ENCODE data around the gene PMIS2.

The PMIS2 gene

GRCh38 chr19:35556025-35556590, 29.9 kb upstream of the PMIS2 start:
- no peak for DNase-seq (ENCODE audit: low read depth, low spot score)

DNA sequence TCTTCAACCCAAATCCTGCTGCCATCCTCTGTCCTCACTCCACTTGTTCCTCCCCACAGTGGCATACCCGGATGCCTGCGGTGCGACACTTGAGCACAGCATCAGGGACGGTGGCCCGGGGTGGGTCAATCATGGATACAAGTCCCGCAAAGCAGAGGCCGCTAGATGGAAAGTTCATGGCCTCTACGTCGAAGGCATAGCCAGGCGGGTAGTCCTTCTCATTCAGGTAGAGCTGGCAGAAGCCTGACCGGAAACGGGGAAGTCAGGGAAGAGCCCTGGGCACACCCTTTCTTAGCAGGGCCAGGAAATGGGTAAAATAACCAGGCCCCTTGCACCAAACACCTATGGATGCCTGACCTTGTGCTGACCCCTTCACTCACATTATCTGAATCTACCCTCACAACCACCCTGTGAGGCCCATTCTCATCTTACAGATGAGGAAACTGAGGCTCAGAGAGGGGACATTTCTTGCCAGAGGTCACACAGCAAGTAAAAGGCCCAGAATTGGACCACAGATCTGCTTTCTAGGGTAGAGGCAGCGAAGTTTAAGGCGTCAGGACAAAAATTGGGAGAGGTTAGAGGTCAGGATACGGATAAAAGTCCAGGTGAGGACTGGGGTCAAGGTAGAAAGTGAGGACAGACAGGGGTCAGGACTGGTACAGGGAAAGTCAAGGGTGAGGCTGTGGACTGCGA, 29.0 kb upstream of the PMIS2 start:
- DNase-seq (ENCODE audit: low read depth, low spot score): no peak

- DNase-seq (ENCODE audit: low read depth, low spot score): no peak
Measured at GRCh38 chr19:35557539-35558399, 28.2 kb upstream of the PMIS2 start.

DNA sequence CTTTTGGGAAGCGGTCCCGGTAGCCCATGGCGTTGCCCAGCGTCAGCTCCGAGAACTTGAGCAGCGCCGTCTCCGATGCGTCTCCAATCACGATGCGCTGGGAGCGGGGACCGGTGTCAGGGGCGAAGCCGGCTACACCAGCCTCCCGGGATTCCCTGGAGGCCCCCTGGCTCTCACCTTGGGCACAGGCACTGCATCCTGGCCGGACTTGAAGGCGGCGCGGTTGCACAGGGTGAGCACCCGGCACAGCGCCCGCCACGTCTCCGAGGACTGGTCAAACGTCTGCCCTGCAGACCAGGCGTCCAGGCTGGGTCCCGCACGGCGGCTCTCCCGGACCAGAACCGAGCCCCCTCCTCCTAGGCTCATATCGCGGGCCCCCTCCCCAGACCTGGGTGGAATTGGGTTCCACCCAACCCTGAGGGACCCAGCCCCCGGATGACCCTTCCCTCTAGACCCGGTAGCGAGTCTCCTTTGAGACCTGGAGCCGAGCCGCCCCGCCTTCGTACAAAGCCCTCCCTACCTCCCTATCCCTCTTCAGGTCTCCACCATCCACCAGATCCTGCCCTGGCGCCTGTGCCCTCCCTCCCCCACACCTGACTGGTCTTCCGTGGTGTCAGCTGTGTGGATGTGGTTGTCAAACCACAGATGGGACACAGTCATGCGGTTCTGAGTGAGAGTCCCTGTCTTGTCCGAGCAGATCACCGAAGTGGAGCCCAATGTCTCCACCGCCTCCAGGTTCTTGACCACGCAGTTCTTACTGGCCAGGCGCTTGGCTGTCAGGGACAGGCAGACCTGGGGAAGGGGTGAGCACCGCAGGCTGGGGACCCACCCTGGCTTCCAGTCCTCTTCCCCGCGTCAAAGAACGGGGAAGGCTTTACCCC, 27.3 kb upstream of the PMIS2 start:
- no peak for DNase-seq (ENCODE audit: low read depth, low spot score)

DNA sequence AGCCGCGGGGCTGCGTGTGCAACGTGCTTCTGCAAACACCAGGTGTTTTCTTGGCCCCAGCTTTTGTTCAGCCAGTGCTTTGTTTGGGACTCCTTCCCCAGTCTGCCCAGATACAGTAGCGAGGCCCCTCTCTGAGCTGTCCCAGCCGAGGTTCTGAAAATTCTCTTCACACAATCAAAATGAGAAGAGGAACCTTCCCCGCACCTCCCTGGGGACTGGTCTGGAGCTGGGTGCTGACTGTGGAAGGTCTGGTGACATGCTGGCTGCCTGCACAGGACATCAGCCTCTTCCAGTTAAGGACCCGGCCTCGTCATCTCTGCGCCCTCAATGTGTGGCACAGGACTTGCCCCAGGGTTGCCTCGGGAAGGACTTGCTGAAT, 26.7 kb upstream of the PMIS2 start:
- no peak for DNase-seq (ENCODE audit: low read depth, low spot score)

DNA sequence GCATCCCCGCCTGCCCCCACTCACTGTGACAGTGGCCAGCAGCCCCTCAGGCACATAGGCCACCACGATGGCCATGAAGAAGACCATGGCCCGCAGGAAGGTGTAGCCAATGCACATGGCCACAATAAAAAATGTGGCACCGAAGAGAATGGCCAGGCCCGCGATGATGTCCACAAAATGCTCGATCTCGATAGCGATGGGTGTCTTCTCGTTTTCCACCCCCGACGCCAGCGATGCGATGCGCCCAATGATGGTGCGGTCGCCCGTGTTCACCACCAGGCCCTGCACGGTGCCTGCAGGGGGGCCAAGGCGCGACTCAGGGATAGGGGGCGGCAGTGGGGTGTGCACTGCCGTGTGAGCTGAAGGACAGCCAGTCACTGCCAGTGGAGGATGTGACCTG, 26.2 kb upstream of the PMIS2 start:
- DNase-seq (ENCODE audit: low read depth, low spot score): no peak

GRCh38 chr19:35560271-35560670, 25.7 kb upstream of the PMIS2 start:
- DNase-seq (ENCODE audit: low read depth, low spot score): no peak

GRCh38 chr19:35560677-35561076, 25.3 kb upstream of the PMIS2 start:
- no peak for DNase-seq (ENCODE audit: low read depth, low spot score)

GRCh38 chr19:35561436-35561835, 24.5 kb upstream of the PMIS2 start:
- no peak for DNase-seq (ENCODE audit: low read depth, low spot score)

- DNase-seq (ENCODE audit: low read depth, low spot score): no peak
Measured at GRCh38 chr19:35562336-35562735, 23.6 kb upstream of the PMIS2 start.

DNA sequence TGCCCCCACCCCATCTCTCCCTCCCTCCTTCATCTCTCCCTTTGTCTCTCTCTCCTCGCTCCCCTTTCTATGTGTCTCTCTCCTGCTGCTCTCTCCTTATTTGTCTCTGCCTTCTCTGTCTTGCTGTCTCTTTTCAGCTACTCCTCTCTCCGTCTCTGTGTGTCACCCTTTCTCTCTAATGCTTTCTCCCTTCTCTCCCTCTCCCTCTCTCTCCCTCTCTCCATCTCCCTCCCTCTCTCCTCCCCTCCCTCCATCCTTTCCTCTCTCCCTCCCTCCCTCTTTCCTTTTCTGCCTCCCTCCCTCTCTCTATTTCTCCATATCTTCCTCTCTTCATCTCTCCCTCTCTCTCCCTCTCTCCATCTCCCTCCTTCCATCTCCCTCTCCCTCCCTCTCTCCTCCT, 23.2 kb upstream of the PMIS2 start:
- DNase-seq (ENCODE audit: low read depth, low spot score): no peak

DNA sequence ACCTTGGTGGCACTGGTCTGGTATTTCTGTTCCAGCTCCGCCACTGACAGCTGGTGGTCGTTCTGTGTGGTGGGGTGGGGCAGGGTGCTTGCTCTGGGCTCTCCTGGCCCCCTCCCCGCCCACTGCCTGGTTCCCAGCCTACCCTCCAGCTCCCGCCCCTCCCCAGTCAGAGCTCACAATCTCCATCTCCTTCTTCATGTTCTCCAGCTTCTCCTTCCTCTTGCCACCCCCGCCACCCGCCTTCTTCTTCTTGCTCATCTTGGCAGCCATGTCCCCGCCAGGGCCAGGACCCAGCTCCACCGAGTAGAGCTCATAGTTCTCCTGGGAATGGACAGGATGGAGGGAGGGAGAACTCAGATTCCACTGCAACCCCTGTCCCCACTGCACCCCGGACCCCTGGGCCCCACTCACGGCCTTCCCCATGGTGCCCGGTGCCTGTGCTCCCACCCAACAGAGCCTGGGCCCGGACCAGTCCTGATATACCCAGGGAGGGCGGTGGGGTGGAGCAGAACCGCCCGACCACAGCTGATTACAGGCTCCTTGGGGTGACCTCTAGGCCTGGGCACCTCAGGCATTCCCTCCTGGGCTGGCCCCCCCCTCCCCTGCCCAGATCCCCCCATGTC, 22.7 kb upstream of the PMIS2 start, which contains the start of gene ATP4A:
ATP4A (minus strand) TSS at position 452 of the 623 bp plus-strand sequence; CDS start at position 423, 29 bp downstream.
- no peak for DNase-seq (ENCODE audit: low read depth, low spot score)

DNA sequence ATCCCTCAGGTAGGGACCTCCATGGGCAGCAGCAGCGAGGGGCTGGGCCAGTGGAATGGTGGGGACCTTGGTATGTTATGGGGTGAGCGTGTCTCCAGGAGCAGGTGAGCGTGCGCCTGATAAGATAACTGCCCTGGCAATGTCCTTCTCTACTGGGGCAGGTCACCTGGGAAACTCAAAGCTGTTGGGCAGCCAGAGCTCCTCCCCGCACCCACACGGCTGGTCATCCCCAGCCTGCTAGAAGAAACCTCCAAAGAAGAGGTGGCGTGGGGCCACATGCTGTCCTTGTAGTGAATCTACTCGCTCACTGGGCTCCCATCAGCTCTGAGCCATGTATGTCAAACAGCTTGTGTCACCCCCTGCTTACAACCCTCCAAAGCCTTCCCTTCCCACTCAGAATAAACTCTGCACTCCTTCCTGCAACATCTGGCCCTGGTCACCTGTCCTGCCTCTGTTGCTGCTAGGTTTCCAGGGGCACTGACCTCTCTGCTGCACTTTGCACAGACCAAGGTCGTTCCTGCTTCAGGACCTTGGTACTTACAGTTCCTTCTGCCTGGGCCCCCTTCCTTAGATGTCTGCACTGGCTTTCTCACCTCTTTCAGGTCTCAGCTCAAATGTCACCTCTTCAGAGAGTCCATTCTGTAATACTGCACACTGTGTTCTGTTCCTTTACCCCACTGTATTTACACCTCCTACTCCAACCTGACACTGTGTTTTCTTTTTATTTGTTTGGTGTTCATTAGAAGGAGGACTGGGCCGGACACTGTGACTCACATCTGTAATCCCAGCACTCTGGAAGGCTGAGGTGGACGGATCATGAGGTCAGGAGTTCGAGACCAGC, 20.7 kb upstream of the PMIS2 start:
- DNase-seq (ENCODE audit: low read depth, low spot score): no peak

DNA sequence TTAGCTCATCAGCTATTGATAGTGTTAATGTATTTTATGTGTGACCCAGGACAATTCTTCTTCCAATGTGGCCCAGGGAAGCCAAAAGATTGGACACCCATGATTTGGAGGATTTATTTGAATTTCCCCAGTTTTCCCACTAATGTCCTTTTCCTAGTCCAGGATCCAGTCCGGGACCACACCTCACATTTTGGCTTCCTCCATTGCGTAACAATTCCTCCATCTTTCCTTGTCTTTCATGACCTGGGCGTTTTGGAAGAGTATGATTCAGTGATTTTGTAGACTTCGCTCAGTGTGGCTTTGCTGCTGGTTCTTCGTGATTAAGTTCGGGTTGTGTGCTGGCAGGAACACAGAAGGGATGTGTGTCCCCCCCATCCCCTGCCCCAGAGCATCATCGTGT, 19.2 kb upstream of the PMIS2 start:
- no peak for DNase-seq (ENCODE audit: low read depth, low spot score)

DNA sequence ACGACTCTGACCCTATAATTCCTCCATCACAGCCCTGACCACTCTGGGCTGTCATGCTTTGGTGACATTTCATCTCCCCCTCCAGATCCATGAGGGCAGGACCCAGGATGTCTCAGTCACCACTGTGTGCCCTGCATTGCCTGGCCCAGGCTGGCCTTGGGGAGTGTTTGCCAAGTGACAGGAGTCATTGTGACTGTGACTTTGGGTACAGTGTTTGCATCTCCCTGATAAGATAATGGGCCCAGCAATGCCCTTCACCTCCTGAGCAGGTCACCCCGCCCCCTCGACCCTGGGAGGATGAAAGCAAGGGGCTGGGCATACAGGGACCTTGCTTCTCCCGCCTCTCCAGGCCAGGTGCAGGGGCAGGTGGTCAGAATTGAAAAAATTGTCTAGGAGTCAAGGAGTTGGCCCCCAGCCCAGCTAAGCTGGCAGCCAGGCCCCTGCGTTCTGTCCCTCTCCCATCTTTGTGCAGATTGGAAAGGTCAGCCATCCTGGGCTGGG, 16.6 kb upstream of the PMIS2 start:
- no peak for DNase-seq (ENCODE audit: low read depth, low spot score)

DNA sequence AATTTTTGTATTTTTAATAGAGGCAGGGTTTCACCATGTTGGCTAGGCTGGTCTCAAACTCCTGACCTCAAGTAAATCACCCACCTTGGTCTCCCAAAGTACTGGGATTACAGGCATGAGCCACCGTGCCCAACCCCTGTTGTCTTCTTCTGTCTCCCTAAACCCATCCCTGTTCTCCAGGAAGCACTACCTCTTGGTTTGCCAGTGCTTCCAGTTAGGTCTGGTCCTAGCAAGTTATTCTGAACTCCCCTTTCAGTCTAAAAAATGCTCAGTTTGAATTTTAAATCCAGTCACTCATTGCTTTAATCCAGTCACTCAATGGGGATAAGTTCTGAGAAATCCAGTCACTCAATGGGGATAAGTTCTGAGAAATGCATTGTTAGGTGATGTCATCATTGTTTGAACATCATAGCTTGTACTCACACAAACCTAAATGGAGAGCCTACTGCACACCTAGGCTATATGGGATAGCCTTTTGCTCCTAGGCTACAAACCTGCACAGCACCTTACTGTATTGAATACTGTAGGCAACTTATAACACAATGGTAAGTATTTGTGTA, 14.5 kb upstream of the PMIS2 start:
- no peak for DNase-seq (ENCODE audit: low read depth, low spot score)

GRCh38 chr19:35577918-35578317, 8.1 kb upstream of the PMIS2 start:
- DNase-seq (ENCODE audit: low read depth, low spot score): no peak

DNA sequence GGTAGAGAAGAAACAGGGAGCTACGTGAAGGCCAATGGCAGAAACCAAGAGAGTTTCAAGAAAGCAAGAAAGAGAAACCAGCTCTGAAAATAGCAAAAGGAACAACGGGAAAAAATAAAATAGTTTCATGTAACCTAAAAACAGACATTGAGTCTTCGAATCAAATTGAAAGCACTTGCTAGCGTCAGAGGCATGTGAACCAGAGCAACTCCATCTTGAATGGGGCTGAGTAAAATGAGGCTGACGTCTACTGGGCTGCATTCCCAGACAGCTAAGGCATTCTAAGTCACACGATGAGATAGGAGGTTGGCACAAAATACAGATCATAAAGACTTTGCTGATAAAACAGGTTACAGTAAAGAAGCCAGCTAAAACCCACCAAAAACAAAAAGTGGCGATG, 7.3 kb upstream of the PMIS2 start:
- DNase-seq (ENCODE audit: low read depth, low spot score): no peak

- DNase-seq (ENCODE audit: low read depth, low spot score): no peak
Measured at GRCh38 chr19:35582760-35583159, 3.2 kb upstream of the PMIS2 start.

DNA sequence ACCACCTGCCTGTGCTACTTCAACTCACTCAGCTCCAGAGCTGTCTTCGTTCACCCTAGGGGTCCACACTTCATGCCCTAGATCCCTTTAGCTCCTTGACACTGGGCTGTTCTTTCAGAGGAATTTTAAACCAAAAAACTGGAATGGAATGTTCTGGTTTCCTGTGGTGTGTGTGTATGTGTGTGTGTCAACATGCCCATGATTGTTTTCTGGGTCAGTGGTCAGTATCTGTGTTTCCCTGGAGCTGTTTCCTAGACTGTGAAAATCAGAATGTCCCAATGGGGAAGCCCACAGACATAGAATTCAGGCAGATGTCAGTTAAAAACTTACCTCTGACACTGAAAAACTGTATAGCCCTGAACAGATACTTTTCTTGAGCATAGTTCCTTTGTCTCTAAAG, 1.3 kb downstream of the PMIS2 start:
- DNase-seq (ENCODE audit: low read depth, low spot score): no peak

All from activated CD4-positive, CD25-positive, alpha-beta regulatory T cell treated with anti-CD3 and anti-CD28 coated beads, Interleukin-2, amount 50 U/mL, for 16 hours (primary cell).